Omental fat pad (tissue), 4 donors: Measurements from ENCODE around the gene RAB36. TPM values are rescaled to one million over a fixed set of nuclear protein-coding genes. Genes with fewer than 3 reads are reported as not detected.

Experiments
- ATAC-seq: fragments of 150-250 bp; one replicate; pipeline ENCODE4 v1.9.1; 2016; ENCODE audit warnings: mild to moderate bottlenecking, moderate library complexity; ENCODE audit not compliant: low FRiP score
- DNase-seq: peaks from one replicate; pipeline ENCODE4 v3.0.0-alpha.2; 2019; ENCODE audit warnings: low spot score
- CTCF ChIP-seq, 3 donors: fragments of 450-650 bp; IDR thresholded peaks; one replicate each; pipeline ENCODE4 v1.5.1; 2016 to 2017; ENCODE audit warnings: antibody characterized with exemption in 3 of 3, mild to moderate bottlenecking in 3 of 3, moderate library complexity in 2 of 3
- total RNA-seq, 4 donors: library from RNA; depleted of rRNA; stranded (reverse); fragments of >200 nt; gene quantifications; one replicate each; pipeline ENCODE4 v1.1.0, GENCODE V29; 2016

Gene RAB36
- total RNA-seq, 4 donors from 2014 or later, result 1.6 to 5.7 (median 2.9) TPM

DNA sequence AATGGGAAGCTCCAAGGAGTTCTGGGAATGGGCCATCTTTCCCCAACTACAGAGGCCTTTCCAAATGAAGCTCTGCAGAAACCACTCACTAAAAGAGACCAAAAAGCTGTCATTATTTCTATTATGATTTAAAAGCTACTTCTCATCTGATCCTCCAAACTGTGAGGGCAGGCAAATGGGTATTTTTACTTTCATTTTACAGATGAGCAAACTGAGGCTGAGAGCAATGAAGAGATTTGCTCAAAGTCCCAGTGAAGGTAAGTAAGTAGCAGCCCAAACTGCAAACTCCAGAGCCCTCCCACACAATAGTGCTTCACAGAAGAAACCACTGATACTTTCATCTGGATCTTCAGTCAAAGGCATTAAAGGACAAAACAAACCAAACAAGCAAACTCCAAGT is 4.9 kb upstream of the RAB36 start:
- TF ChIP-seq CTCF (IDR thresholded peaks at IDR 0.05), result no peak
- DNase-seq (no peak), ATAC-seq (no peak)

DNA sequence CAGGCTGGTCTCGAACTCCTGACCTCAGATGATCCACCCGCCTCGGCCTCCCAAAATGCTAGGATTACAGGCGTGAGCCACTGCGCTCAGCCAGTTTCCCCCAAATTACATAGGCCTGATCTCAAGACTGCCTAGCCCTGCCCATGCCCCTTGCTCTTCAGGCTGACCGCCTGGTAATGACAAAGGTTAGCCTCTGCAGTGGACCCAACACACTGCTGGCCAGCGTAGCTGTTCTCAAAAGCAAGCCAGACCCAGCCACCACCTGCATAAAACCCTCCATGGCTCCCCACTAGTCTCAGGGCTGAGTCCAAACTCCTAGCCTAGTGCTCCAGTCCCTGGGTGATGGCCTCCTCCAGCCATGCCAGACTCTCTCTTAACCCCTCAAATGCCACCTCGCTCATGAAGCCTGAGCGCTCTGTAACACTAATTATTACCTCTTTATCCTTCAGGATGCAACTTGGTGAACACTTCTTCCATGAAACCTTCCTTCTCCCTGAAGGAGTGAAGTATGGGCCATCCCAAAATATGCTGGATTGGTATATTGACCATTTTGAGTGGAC is 2.7 kb upstream of the RAB36 start:
- TF ChIP-seq CTCF (IDR thresholded peaks at IDR 0.05), result no peak
- DNase-seq (no peak), ATAC-seq (no peak)

- DNase-seq (no peak), ATAC-seq (no peak)
- no peak for TF ChIP-seq CTCF (IDR thresholded peaks at IDR 0.05)
Measured at GRCh38 chr22:23143119-23143518, 2.2 kb upstream of the RAB36 start.

- DNase-seq (no peak), ATAC-seq (no peak)
- no peak for TF ChIP-seq CTCF (IDR thresholded peaks at IDR 0.05)
Measured at GRCh38 chr22:23144432-23144831, 845 bp upstream of the RAB36 start.

DNA sequence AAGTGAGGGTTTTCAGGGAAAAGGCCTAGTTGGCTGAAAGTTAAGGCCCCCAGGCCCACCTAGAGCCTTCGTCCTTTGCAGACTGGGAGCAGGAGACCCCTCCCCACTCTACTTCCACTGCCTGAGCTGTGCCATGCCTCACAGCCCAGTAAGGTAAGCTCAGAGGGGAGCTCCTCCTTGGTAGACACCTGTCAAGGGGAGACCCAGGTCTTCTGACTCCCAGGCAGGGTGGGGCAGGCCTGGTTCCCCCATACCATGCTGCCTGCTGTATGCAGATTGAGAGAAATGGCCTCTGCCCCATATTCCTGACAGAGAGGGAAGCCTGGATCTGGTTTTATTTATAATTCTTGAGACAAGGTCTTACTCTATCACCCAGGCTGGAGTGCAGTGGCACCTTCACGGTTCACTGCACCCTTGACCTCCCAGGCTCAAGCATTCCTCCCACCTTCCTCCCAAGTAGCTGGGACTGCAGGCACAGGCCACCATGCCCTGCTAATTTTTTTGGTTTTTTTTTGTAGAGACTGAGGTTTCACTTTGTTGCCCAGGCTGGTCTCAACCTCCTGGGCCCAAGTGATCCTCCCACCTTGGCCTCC is 697 bp downstream of the RAB36 start:
- no peak for ATAC-seq
- no peak for TF ChIP-seq CTCF (IDR thresholded peaks at IDR 0.05)
- DNase-seq, result no peak

DNA sequence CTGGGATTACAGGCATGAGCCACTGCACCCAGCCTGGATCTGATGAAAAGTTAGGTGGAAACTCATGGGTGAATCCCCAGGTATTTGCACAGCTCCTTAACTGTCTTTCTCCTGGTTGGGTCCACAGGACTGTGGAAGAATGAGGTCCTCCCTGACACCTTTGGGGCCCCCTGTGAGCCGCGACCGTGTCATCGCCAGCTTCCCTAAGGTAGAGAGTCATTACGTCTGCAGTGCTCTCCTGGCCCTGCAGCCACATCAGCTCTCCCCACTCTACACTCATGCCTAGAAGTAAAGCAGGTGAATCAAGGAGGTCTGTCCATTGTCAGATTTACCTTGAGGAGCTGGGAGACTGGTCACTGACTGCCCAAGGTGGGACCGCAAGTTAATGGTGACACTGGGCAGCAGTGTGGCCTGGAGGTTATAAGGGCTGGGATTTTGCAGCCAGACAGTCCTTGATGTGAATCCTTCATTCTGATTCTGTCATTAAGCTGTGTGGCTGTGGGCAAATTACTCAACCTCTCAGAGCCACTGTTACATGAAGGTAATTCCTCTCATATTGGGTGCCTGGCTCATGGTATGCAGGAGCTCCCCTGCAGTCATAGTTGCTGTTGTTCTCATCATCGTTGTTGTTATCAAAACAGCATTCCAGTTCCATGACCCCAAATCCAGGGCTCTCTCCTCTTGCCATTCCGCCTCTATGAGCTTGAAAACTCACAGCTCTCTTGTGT is 1.4 kb downstream of the RAB36 start:
- ATAC-seq, result no peak
- no peak for TF ChIP-seq CTCF (IDR thresholded peaks at IDR 0.05)
- no peak for DNase-seq
